Mesendoderm (in vitro differentiated cells): ENCODE results near the gene ROBO1.

Source experiments
- DNase-seq: peaks from one replicate; pipeline ENCODE4 v3.0.0; 2013
- H2AK5ac ChIP-seq: 2 replicates; pipeline ENCODE4 v1.6.1; 2013; ENCODE audit warnings: low read length, inconsistent platforms
- H2BK120ac ChIP-seq: 2 replicates; pipeline ENCODE4 v1.6.1; 2013; ENCODE audit warnings: low read depth, mild to moderate bottlenecking, low read length, moderate library complexity, mixed read lengths
- H2BK15ac ChIP-seq: replicated peaks from 2 replicates; pipeline ENCODE4 v1.6.1; 2013; ENCODE audit warnings: low read depth, mild to moderate bottlenecking, moderate library complexity
- H2BK5ac ChIP-seq: 2 replicates; pipeline ENCODE4 v1.6.1; 2013; ENCODE audit warnings: low read length, inconsistent platforms
- H3K18ac ChIP-seq: 2 replicates; pipeline ENCODE4 v1.6.1; 2013; ENCODE audit warnings: mild to moderate bottlenecking, low read length, mixed read lengths
- H3K23ac ChIP-seq: one replicate; pipeline ENCODE4 v1.6.1; 2013; ENCODE audit warnings: low read length
- H3K27ac ChIP-seq: 2 replicates; pipeline ENCODE4 v1.5.1; 2013; ENCODE audit warnings: low read depth, mild to moderate bottlenecking, inconsistent platforms, low read length, moderate library complexity
- H3K27me3 ChIP-seq: 2 replicates; pipeline ENCODE4 v1.6.1; 2013; ENCODE audit warnings: low read length, control low read depth, mild to moderate bottlenecking, inconsistent platforms; ENCODE audit not compliant: insufficient read depth, poor library complexity
- H3K36me3 ChIP-seq: 2 replicates; pipeline ENCODE4 v1.6.1; 2013; ENCODE audit warnings: low read length, inconsistent platforms; ENCODE audit not compliant: control insufficient read depth, insufficient read depth
- H3K4ac ChIP-seq: one replicate; pipeline ENCODE4 v1.6.1; 2013; ENCODE audit warnings: low read depth, mild to moderate bottlenecking, low read length, moderate library complexity
- H3K4me1 ChIP-seq: 2 replicates; pipeline ENCODE4 v1.6.1; 2013; ENCODE audit warnings: low read depth, low read length, inconsistent platforms; ENCODE audit not compliant: control insufficient read depth
- H3K4me2 ChIP-seq: 2 replicates; pipeline ENCODE4 v1.6.1; 2013; ENCODE audit warnings: low read length
- H3K4me3 ChIP-seq: 2 replicates; pipeline ENCODE4 v1.5.1; 2013; ENCODE audit warnings: mild to moderate bottlenecking, low read length
- H3K56ac ChIP-seq: one replicate; pipeline ENCODE4 v1.6.1; 2013; ENCODE audit warnings: low read length
- H3K79me1 ChIP-seq: 2 replicates; pipeline ENCODE4 v1.6.1; 2013; ENCODE audit warnings: low read length, inconsistent platforms
- H3K79me2 ChIP-seq: 2 replicates; pipeline ENCODE4 v1.6.1; 2013; ENCODE audit warnings: mild to moderate bottlenecking, low read length; ENCODE audit not compliant: control insufficient read depth, insufficient read depth
- H3K9ac ChIP-seq: 2 replicates; pipeline ENCODE4 v1.6.1; 2013; ENCODE audit warnings: low read length, inconsistent platforms
- H4K5ac ChIP-seq: one replicate; pipeline ENCODE4 v1.6.1; 2013; ENCODE audit warnings: low read length
- H4K8ac ChIP-seq: one replicate; pipeline ENCODE4 v1.6.1; 2013; ENCODE audit warnings: low read depth, mild to moderate bottlenecking, control low read depth, low read length, moderate library complexity
- WGBS: extraction: QIAGEN DNeasy Blood & Tissue Kit; methylation state at CpG from one replicate; pipeline ENCODE4 v1.1.7; 2013; ENCODE audit warnings: low lambda C conversion rate, missing lambda C conversion rate; ENCODE audit not compliant: insufficient coverage; ENCODE audit errors: extremely low coverage; 5-methylcytosine and 5-hydroxymethylcytosine counted together

The ROBO1 gene

DNA sequence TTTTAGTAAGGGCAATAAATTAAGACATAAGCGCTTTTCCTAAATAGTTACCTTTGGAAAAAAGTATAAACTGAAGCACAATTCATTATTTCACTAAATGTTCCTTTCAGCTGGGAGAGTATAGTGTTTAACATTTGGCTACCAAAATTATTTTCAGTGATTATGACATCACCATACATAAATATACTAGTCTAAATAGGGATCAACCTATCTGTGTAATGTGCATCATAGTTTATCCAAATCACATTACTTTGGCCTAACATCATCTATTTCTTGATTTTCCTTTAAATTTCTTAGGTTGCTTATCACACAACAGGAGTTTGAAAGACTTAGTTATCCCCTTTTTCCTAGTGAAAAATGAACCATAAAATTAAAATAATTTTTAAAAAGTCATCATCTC, 738.9 kb downstream of the ROBO1 start:
- peaks cover 4% of the 10 kb centered on the region for H3K4me1 ChIP-seq
- H3K18ac ChIP-seq: no peak overlapping the region
- no peak overlapping the region for H3K9ac ChIP-seq
- H2BK120ac ChIP-seq: no peak overlapping the region
- H4K5ac ChIP-seq: no peak overlapping the region
- H4K8ac ChIP-seq: no peak overlapping the region
- no peak overlapping the region for H3K23ac ChIP-seq
- no peak for DNase-seq
- H3K36me3 ChIP-seq: no peaks in the 10 kb centered on the region
- H3K79me2 ChIP-seq: no peaks in the 10 kb centered on the region
- no peaks in the 10 kb centered on the region for H3K27me3 ChIP-seq
- no peak overlapping the region for H3K56ac ChIP-seq
- H2BK15ac ChIP-seq: no peak overlapping the region
- no CpG with 5 or more reads among the region's 1 CpG for WGBS
- H3K27ac ChIP-seq: no peak overlapping the region
- no peak overlapping the region for H2AK5ac ChIP-seq
- no peaks in the 10 kb centered on the region for H3K79me1 ChIP-seq
- no peak overlapping the region for H2BK5ac ChIP-seq
- H3K4me3 ChIP-seq: no peak overlapping the region
- H3K4me2 ChIP-seq: no peak overlapping the region
- H3K4ac ChIP-seq: no peak overlapping the region

GRCh38 chr3:79027593-79027992, 740.2 kb downstream of the ROBO1 start:
- Histone ChIP-seq H3K56ac (no peak overlapping the region), H3K36me3 (no peaks in the 10 kb centered on the region), H3K23ac (no peak overlapping the region), H2BK120ac (no peak overlapping the region), H2BK5ac (no peak overlapping the region), H3K18ac (no peak overlapping the region), H3K4me2 (no peak overlapping the region), H3K27ac (no peak overlapping the region), H3K79me2 (no peaks in the 10 kb centered on the region), H3K4me3 (no peak overlapping the region), H3K27me3 (no peaks in the 10 kb centered on the region), H2AK5ac (no peak overlapping the region), H3K9ac (no peak overlapping the region), H3K79me1 (no peaks in the 10 kb centered on the region), H2BK15ac (no peak overlapping the region), H4K8ac (no peak overlapping the region), H3K4me1 (peaks cover 4% of the 10 kb centered on the region), H4K5ac (no peak overlapping the region), H3K4ac (no peak overlapping the region)
- no CpG with 5 or more reads among the region's 2 CpGs for WGBS
- no peak for DNase-seq

DNA sequence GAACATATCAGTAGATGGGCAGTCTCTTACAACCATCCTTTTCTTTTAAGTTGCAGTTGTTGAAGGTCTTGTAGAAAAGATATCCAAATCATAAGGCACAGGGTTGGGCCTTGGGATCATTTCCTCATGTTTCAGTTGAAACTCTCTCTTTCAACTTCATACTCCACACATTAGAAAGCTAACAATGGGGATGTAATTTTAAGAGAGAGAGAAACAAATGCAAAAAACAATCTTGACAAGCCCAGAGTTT, 747.9 kb downstream of the ROBO1 start:
- Histone ChIP-seq H3K56ac (no peak overlapping the region), H3K27ac (no peak overlapping the region), H4K8ac (no peak overlapping the region), H3K79me1 (no peaks in the 10 kb centered on the region), H3K4me2 (no peak overlapping the region), H4K5ac (no peak overlapping the region), H3K4ac (no peak overlapping the region), H3K79me2 (peaks cover 22% of the 10 kb centered on the region), H3K27me3 (no peaks in the 10 kb centered on the region), H3K4me1 (peaks cover 2% of the 10 kb centered on the region), H3K18ac (no peak overlapping the region), H3K9ac (no peak overlapping the region), H3K23ac (no peak overlapping the region), H3K4me3 (no peak overlapping the region), H2BK5ac (no peak overlapping the region), H2BK15ac (no peak overlapping the region), H3K36me3 (no peaks in the 10 kb centered on the region), H2BK120ac (no peak overlapping the region), H2AK5ac (no peak overlapping the region)
- DNase-seq: no peak

DNA sequence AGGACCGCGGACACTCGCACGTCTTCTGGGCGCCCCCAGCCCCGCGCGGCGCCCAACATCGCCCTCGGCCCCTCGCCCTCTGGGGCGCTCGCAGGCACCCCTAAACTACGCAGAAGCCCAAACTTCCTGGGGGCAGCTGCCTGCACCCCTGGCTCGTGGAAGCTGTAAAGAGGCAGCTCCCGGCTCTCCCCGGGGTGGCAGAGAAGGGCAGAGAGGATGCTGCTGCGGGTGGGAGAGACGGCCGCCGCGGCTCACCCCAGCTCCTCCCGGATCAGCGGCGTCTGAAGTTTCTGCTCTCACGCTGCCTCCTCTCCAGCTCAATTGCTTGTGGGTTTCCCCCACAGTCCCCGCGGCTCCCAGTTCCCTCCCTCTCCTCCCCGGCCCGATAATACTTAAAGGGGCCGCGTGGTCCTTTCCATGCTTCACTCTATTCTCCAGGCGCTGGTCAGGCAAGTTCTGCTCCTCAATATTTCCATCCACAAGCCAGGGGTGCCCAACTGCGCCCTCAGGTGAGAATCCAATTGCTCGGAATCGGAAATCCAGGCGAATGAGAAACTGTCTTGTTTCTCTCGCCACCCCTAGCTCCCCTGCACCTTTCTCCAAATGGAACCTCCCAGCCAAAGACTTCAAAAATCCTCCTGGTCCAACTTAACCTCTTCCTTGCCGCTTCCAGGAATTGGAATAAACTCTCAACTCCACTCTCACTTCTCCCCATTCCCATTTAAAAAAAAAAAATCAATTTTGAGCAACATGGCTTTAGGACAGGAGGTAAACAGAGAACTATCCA, 748.5 kb downstream of the ROBO1 start:
- Histone ChIP-seq H3K9ac (peak overlapping the region; percentile 86), H3K23ac (no peak overlapping the region), H3K4ac (peak overlapping the region; percentile 88), H3K79me1 (no peaks in the 10 kb centered on the region), H2BK15ac (no peak overlapping the region), H3K36me3 (no peaks in the 10 kb centered on the region), H2BK120ac (peak overlapping the region; percentile 33), H3K4me3 (peak overlapping the region; percentile 90), H3K56ac (peak overlapping the region; percentile 92), H3K18ac (peak overlapping the region; percentile 75), H2BK5ac (peak overlapping the region; percentile 95), H3K4me2 (peak overlapping the region; percentile 94), H2AK5ac (no peak overlapping the region), H3K27ac (peak overlapping the region; percentile 97), H3K4me1 (no peaks in the 10 kb centered on the region), H4K8ac (peak overlapping the region; percentile 94), H3K79me2 (peaks cover 23% of the 10 kb centered on the region), H4K5ac (no peak overlapping the region), H3K27me3 (no peaks in the 10 kb centered on the region)
- WGBS: no CpG with 5 or more reads among the region's 40 CpGs
- DNase-seq: peak; percentile 96

DNA sequence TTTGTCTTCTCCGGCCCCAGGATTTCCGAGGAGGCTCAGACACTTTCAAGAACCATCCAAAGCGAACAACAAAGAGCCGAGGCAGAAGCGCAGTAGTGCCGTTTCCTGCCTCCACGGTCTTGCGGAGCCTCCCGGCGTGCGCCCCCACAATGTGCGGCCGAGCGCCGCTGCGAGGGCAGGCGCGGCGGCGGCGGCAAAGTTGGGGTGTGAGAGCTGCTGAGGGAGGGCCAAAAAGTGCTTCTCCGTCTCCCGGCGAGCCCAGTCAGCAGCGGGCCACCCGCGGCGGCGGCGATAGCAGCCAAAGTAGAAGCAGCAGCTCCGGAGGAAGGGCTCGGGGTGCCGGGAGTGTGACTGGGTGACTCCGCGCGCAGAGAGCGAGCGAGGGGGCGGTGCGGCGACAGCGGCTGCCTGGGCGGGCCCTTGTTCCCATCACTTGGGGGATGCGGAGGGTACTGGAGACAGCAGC, 749.1 kb downstream of the ROBO1 start:
- peaks cover 26% of the 10 kb centered on the region for H3K79me2 ChIP-seq
- H3K18ac ChIP-seq: peak overlapping the region; percentile 75
- H3K27me3 ChIP-seq: no peaks in the 10 kb centered on the region
- H3K23ac ChIP-seq: peak overlapping the region; percentile 89
- peak overlapping the region; percentile 94 for H3K4me2 ChIP-seq
- peak; percentile 79 for DNase-seq
- H3K56ac ChIP-seq: peak overlapping the region; percentile 92
- H3K4ac ChIP-seq: no peak overlapping the region
- H4K5ac ChIP-seq: no peak overlapping the region
- H3K79me1 ChIP-seq: no peaks in the 10 kb centered on the region
- H4K8ac ChIP-seq: no peak overlapping the region
- H2BK5ac ChIP-seq: peak overlapping the region; percentile 55
- H3K4me1 ChIP-seq: no peaks in the 10 kb centered on the region
- peak overlapping the region; percentile 97 for H3K27ac ChIP-seq
- H3K9ac ChIP-seq: peak overlapping the region; percentile 86
- H3K36me3 ChIP-seq: no peaks in the 10 kb centered on the region
- H2BK15ac ChIP-seq: no peak overlapping the region
- peak overlapping the region; percentile 90 for H3K4me3 ChIP-seq
- no CpG with 5 or more reads among the region's 44 CpGs for WGBS
- no peak overlapping the region for H2AK5ac ChIP-seq
- no peak overlapping the region for H2BK120ac ChIP-seq

DNA sequence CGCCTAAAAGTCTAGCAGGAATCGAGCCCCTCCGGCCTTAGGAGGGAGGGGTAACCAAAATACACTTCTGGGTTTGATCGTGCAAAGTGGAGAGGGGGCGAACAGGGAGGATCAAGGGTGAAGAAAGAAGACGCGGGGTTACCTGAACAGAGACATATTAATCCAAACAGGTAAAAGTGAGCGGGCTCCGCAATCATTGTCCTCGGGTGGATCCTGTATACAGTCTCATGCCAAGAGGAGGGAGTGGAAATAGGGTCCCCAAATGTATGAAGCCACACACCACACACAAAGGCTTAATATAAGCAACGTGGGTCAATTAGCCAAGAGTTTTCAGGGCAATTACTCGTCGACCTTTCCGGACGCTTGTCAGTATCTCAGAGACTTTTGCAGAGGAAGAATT, 749.5 kb downstream of the ROBO1 start:
- no peaks in the 10 kb centered on the region for H3K79me1 ChIP-seq
- no CpG with 5 or more reads among the region's 15 CpGs for WGBS
- H3K9ac ChIP-seq: peak overlapping the region; percentile 86
- H3K23ac ChIP-seq: no peak overlapping the region
- H3K4ac ChIP-seq: no peak overlapping the region
- H3K36me3 ChIP-seq: no peaks in the 10 kb centered on the region
- no peak overlapping the region for H4K5ac ChIP-seq
- H3K4me3 ChIP-seq: peak overlapping the region; percentile 90
- peak overlapping the region; percentile 92 for H3K56ac ChIP-seq
- peak overlapping the region; percentile 94 for H3K4me2 ChIP-seq
- H2BK120ac ChIP-seq: no peak overlapping the region
- no peak overlapping the region for H2BK15ac ChIP-seq
- no peaks in the 10 kb centered on the region for H3K27me3 ChIP-seq
- H3K4me1 ChIP-seq: no peaks in the 10 kb centered on the region
- peak overlapping the region; percentile 75 for H3K18ac ChIP-seq
- peak overlapping the region; percentile 97 for H3K27ac ChIP-seq
- DNase-seq: no peak
- peaks cover 26% of the 10 kb centered on the region for H3K79me2 ChIP-seq
- no peak overlapping the region for H4K8ac ChIP-seq
- H2AK5ac ChIP-seq: no peak overlapping the region
- peak overlapping the region; percentile 44 for H2BK5ac ChIP-seq
